HepG2 (cell line): Measurements from ENCODE around the gene PKP3. TPM values are rescaled to one million over a fixed set of nuclear protein-coding genes. Genes with fewer than 3 reads are reported as not detected.

Source experiments
- GATAD1 ChIP-seq: IDR thresholded peaks from 2 replicates; pipeline ENCODE4 v1.6.1; 2016; ENCODE audit warnings: missing genetic modification reagents, missing compliant biosample characterization
- HNF4A ChIP-seq: sonication (generic); formaldehyde crosslinking; IDR thresholded peaks from 2 replicates; pipeline ENCODE4 v1.4.0; 2020; ENCODE audit warnings: missing genetic modification reagents
- JUND ChIP-seq: sonication (generic); formaldehyde crosslinking; IDR thresholded peaks from 2 replicates; pipeline ENCODE4 v1.8.0; 2022; ENCODE audit warnings: mild to moderate bottlenecking, missing genetic modification reagents
- NCOA1 ChIP-seq: sonication (generic); formaldehyde crosslinking; IDR thresholded peaks from 2 replicates; pipeline ENCODE4 v1.9.0; 2021; ENCODE audit warnings: missing genetic modification reagents
- PITX1 ChIP-seq: sonication (generic); formaldehyde crosslinking; IDR thresholded peaks from 2 replicates; pipeline ENCODE4 v1.5.1; 2020; ENCODE audit warnings: mild to moderate bottlenecking, missing genetic modification reagents
- POGZ ChIP-seq: sonication (generic); formaldehyde crosslinking; IDR thresholded peaks from 2 replicates; pipeline ENCODE4 v1.4.0; 2020; ENCODE audit warnings: mild to moderate bottlenecking, missing genetic modification reagents
- TOE1 ChIP-seq: sonication (generic); formaldehyde crosslinking; IDR thresholded peaks from 2 replicates; pipeline ENCODE4 v1.4.0; 2020; ENCODE audit warnings: mild to moderate bottlenecking, missing genetic modification reagents
- ZNF468 ChIP-seq: sonication (generic); formaldehyde crosslinking; IDR thresholded peaks from 2 replicates; pipeline ENCODE4 v1.8.0; 2022; ENCODE audit warnings: mild to moderate bottlenecking, moderate library complexity, missing genetic modification reagents
- ZSCAN22 ChIP-seq: sonication (generic); formaldehyde crosslinking; IDR thresholded peaks from 2 replicates; pipeline ENCODE4 v1.4.0; 2020; ENCODE audit warnings: mild to moderate bottlenecking, missing genetic modification reagents
- polyA plus RNA-seq, 8 experiments: library from polyadenylated mRNA; depleted of rRNA in 3 of 8; stranded (reverse) in 7 of 8; unstranded in 1 of 8; fragments of >200 nt; fragmentation: Illumina TruSeq in 4 of 8; extraction: Trizol in 4 of 8; gene quantifications; 2 replicates each; pipeline versions ENCODE4 v1.2.1 to v1.2.3, GENCODE V29; 2011 to 2016; ENCODE audit warnings: low read depth in 4 of 8, missing spikeins in 1 of 8, mixed read lengths in 1 of 8; ENCODE audit not compliant: insufficient read depth in 1 of 8
- total RNA-seq, 5 experiments: library from RNA; depleted of rRNA; stranded (reverse); fragments of >200 nt; fragmentation: Illumina TruSeq; extraction: Trizol; gene quantifications; 2 replicates each; pipeline ENCODE4 v1.2.3, GENCODE V29; 2016; ENCODE audit warnings: low read depth in 1 of 5
- TF ChIP-seq, protein P1 (sequence below): sonication (generic); formaldehyde crosslinking; IDR thresholded peaks from 2 replicates; pipeline ENCODE4 v1.9.0; 2021; ENCODE audit warnings: missing genetic modification reagents, borderline replicate concordance
- TF ChIP-seq, protein P2 (sequence below), 2 experiments: sonication (generic) in 1 of 2; formaldehyde crosslinking in 1 of 2; IDR thresholded peaks; 2 replicates each; pipeline versions ENCODE4 v1.6.1 to v1.9.0; 2014 to 2022; ENCODE audit warnings: antibody characterized with exemption in 1 of 2, borderline replicate concordance in 1 of 2, inconsistent platforms in 1 of 2, low read depth in 1 of 2, missing genetic modification reagents in 1 of 2
- TF ChIP-seq, protein P3 (sequence below): sonication (generic); formaldehyde crosslinking; IDR thresholded peaks from 2 replicates; pipeline ENCODE4 v1.8.1; 2023; ENCODE audit warnings: mild to moderate bottlenecking, inconsistent platforms, moderate library complexity, missing genetic modification reagents, borderline replicate concordance
- TF ChIP-seq, protein P4 (sequence below): sonication (generic); formaldehyde crosslinking; IDR thresholded peaks from 2 replicates; pipeline ENCODE4 v1.5.0; 2020; ENCODE audit warnings: mild to moderate bottlenecking, missing genetic modification reagents
- TF ChIP-seq, protein P5 (sequence below): sonication (generic); formaldehyde crosslinking; conservative IDR thresholded peaks from 2 replicates; pipeline ENCODE4 v1.4.0; 2020; ENCODE audit warnings: missing genetic modification reagents

The PKP3 gene
- total and polyA plus RNA-seq, 2 of the 13 experiments (the other 11 are each of a cell fraction or from before 2014, with no cell fraction given) = 18.0 to 28.7 TPM

DNA sequence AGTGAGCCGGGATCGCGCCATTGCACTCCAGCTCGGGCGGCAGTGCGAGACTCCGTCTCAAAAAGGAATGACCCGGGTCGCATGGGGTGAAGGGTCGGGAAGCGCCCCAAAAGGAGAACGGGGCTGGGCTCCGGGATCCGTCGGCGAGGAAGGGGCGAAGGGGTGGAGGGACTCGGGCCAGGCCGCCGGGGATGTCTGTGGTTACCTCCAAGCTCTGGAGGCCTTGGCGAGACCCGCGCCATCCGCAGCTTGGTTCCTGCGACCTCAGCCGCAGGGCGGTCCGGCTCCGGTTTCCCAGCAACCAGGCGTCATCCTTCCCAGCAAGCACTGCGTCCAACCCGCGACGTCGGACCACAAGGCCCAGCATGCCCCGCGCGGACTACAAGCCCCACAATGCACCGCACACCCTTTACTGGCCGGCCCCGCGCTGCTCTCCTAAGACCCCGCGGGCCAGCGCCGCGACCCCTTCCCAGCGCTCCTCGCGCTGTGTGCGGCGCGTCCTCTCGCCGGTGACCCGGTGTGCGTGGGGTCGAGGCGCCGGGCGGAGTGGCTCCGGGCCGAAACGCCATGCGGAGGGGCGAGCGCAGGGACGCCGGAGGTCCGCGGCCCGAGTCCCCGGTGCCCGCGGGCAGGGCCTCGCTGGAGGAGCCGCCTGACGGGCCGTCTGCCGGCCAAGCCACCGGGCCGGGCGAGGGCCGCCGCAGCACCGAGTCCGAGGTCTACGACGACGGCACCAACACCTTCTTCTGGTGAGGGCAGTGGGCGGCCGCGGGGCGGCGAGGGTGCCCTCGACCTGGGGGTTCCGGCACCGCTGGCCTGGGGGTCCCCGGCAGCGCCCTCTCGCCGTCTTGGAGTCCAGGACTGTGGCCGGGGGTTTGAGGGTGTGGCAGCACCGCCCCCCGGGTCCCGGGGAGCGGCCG, 56.1 kb downstream of the PKP3 start, which contains the start of gene PTDSS2 (continued):
- TF ChIP-seq, protein P1, sequence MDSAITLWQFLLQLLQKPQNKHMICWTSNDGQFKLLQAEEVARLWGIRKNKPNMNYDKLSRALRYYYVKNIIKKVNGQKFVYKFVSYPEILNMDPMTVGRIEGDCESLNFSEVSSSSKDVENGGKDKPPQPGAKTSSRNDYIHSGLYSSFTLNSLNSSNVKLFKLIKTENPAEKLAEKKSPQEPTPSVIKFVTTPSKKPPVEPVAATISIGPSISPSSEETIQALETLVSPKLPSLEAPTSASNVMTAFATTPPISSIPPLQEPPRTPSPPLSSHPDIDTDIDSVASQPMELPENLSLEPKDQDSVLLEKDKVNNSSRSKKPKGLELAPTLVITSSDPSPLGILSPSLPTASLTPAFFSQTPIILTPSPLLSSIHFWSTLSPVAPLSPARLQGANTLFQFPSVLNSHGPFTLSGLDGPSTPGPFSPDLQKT (CRISPR knock-in tag) = peak; percentile 51; the same call in 1 of the 2 replicates
- TF ChIP-seq ZNF468 (CRISPR knock-in tag) (0 out of 2 replicates have a peak, but pooled peaks have one; percentile 40), POGZ (CRISPR knock-in tag) (peak; percentile 67), PITX1 (CRISPR knock-in tag) (peak; percentile 68; the same call in 1 of the 2 replicates), TOE1 (CRISPR knock-in tag) (0 out of 2 replicates have a peak, but pooled peaks have one; percentile 37), NCOA1 (CRISPR knock-in tag) (0 out of 2 replicates have a peak, but pooled peaks have one; percentile 49), GATAD1 (peak; percentile 93), HNF4A (peak; percentile 19; the same call in 1 of the 2 replicates), ZSCAN22 (CRISPR knock-in tag) (no peak), JUND (CRISPR knock-in tag) (peak; percentile 39; the same call in 1 of the 2 replicates)
- TF ChIP-seq, protein P2, sequence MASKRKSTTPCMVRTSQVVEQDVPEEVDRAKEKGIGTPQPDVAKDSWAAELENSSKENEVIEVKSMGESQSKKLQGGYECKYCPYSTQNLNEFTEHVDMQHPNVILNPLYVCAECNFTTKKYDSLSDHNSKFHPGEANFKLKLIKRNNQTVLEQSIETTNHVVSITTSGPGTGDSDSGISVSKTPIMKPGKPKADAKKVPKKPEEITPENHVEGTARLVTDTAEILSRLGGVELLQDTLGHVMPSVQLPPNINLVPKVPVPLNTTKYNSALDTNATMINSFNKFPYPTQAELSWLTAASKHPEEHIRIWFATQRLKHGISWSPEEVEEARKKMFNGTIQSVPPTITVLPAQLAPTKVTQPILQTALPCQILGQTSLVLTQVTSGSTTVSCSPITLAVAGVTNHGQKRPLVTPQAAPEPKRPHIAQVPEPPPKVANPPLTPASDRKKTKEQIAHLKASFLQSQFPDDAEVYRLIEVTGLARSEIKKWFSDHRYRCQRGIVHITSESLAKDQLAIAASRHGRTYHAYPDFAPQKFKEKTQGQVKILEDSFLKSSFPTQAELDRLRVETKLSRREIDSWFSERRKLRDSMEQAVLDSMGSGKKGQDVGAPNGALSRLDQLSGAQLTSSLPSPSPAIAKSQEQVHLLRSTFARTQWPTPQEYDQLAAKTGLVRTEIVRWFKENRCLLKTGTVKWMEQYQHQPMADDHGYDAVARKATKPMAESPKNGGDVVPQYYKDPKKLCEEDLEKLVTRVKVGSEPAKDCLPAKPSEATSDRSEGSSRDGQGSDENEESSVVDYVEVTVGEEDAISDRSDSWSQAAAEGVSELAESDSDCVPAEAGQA (IDR thresholded peaks at IDR 0.05; ENCODE audit: low read depth) = peak; percentile 73; the same call in 1 of the 2 replicates
- TF ChIP-seq, protein P2 (CRISPR knock-in tag; IDR thresholded peaks at IDR 0.05; ENCODE audit: borderline replicate concordance) = no peak; the same call in 1 of the 2 replicates
- TF ChIP-seq, protein P3, sequence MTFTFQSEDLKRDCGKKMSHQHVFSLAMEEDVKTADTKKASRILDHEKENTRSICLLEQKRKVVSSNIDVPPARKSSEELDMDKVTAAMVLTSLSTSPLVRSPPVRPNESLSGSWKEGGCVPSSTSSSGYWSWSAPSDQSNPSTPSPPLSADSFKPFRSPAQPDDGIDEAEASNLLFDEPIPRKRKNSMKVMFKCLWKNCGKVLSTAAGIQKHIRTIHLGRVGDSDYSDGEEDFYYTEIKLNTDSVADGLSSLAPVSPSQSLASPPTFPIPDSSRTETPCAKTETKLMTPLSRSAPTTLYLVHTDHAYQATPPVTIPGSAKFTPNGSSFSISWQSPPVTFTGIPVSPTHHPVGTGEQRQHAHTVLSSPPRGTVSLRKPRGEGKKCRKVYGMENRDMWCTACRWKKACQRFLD = peak; percentile 72; the same call in 1 of the 2 replicates
- TF ChIP-seq, protein P4, sequence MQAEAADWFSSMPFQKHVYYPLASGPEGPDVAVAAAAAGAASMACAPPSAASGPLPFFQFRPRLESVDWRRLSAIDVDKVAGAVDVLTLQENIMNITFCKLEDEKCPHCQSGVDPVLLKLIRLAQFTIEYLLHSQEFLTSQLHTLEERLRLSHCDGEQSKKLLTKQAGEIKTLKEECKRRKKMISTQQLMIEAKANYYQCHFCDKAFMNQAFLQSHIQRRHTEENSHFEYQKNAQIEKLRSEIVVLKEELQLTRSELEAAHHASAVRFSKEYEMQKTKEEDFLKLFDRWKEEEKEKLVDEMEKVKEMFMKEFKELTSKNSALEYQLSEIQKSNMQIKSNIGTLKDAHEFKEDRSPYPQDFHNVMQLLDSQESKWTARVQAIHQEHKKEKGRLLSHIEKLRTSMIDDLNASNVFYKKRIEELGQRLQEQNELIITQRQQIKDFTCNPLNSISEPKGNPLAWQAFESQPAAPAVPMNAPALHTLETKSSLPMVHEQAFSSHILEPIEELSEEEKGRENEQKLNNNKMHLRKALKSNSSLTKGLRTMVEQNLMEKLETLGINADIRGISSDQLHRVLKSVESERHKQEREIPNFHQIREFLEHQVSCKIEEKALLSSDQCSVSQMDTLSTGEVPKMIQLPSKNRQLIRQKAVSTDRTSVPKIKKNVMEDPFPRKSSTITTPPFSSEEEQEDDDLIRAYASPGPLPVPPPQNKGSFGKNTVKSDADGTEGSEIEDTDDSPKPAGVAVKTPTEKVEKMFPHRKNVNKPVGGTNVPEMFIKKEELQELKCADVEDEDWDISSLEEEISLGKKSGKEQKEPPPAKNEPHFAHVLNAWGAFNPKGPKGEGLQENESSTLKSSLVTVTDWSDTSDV (CRISPR knock-in tag) = peak; percentile 85; the same call in 1 of the 2 replicates
- TF ChIP-seq, protein P5, sequence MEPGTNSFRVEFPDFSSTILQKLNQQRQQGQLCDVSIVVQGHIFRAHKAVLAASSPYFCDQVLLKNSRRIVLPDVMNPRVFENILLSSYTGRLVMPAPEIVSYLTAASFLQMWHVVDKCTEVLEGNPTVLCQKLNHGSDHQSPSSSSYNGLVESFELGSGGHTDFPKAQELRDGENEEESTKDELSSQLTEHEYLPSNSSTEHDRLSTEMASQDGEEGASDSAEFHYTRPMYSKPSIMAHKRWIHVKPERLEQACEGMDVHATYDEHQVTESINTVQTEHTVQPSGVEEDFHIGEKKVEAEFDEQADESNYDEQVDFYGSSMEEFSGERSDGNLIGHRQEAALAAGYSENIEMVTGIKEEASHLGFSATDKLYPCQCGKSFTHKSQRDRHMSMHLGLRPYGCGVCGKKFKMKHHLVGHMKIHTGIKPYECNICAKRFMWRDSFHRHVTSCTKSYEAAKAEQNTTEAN (CRISPR knock-in tag) = peak; percentile 50; the same call in 1 of the 2 replicates
